Spleen (tissue), 11 donors: ENCODE results near the gene FAS. TPM values are rescaled to one million over a fixed set of nuclear protein-coding genes. Genes with fewer than 3 reads are reported as not detected.

Experiments used
- DNase-seq: peaks from one replicate; pipeline ENCODE4 v3.0.0-alpha.2; 2020
- H3K27ac ChIP-seq, 8 donors: fragments of 200-600 bp; sonication (generic) in 7 of 8; 1 replicate in 4 of 8; 2 replicates in 4 of 8; pipeline versions ENCODE4 v1.5.0 to v1.8.0; 2016 to 2021; ENCODE audit warnings: inconsistent platforms in 4 of 8, mild to moderate bottlenecking in 4 of 8, moderate library complexity in 1 of 8
- H3K27me3 ChIP-seq, 7 donors: fragments of 200-600 bp; sonication (generic) in 6 of 7; replicated peaks in 1 of 7; 1 replicate in 4 of 7; 2 replicates in 3 of 7; pipeline versions ENCODE4 v1.5.0 to v1.8.0; 2016 to 2021; ENCODE audit warnings: inconsistent platforms in 3 of 7, mild to moderate bottlenecking in 1 of 7
- H3K36me3 ChIP-seq, 6 donors: fragments of 200-600 bp; sonication (generic) in 5 of 6; 1 replicate in 4 of 6; 2 replicates in 2 of 6; pipeline versions ENCODE4 v1.5.0 to v1.8.0; 2016 to 2021; ENCODE audit warnings: inconsistent platforms in 2 of 6
- H3K4me1 ChIP-seq, 6 donors: fragments of 200-600 bp; sonication (generic) in 5 of 6; 1 replicate in 3 of 6; 2 replicates in 3 of 6; pipeline versions ENCODE4 v1.5.0 to v1.8.0; 2016 to 2021; ENCODE audit warnings: inconsistent platforms in 3 of 6
- H3K4me3 ChIP-seq, 8 donors: fragments of 200-600 bp; sonication (generic) in 7 of 8; 1 replicate in 4 of 8; 2 replicates in 4 of 8; pipeline versions ENCODE4 v1.5.0 to v1.8.0; 2016 to 2021; ENCODE audit warnings: inconsistent platforms in 4 of 8, mild to moderate bottlenecking in 4 of 8, moderate library complexity in 2 of 8
- H3K9me3 ChIP-seq, 8 donors: fragments of 200-600 bp; sonication (generic) in 7 of 8; 1 replicate in 4 of 8; 2 replicates in 4 of 8; pipeline versions ENCODE4 v1.5.0 to v1.8.0; 2016 to 2021; ENCODE audit warnings: inconsistent platforms in 4 of 8
- CTCF ChIP-seq, 11 experiments: fragments of 200-600 bp in 7 of 11; fragments of 450-650 bp in 4 of 11; sonication (generic) in 4 of 11; IDR thresholded peaks in 8 of 11; conservative IDR thresholded peaks in 3 of 11; 1 replicate in 7 of 11; 2 replicates in 4 of 11; pipeline versions ENCODE4 v1.4.0 to v1.8.0; 2016 to 2021; ENCODE audit warnings: antibody characterized with exemption in 11 of 11, inconsistent platforms in 4 of 11, mild to moderate bottlenecking in 1 of 11
- POLR2A ChIP-seq, 3 donors: fragments of 450-650 bp; IDR thresholded peaks; one replicate each; pipeline ENCODE4 v1.5.1; 2017; ENCODE audit warnings: antibody characterized with exemption in 3 of 3, mild to moderate bottlenecking in 1 of 3
- POLR2AphosphoS5 ChIP-seq, 3 donors: sonication (generic); formaldehyde crosslinking; IDR thresholded peaks; one replicate each; pipeline ENCODE4 v1.5.1; 2017; ENCODE audit warnings: antibody characterized with exemption in 3 of 3
- WGBS, 5 donors: extraction: QIAGEN DNeasy Blood & Tissue Kit in 3 of 5; methylation state at CpG; one replicate each; pipeline versions ENCODE4 v1.1.5 to v1.1.7; 2013 to 2018; 5-methylcytosine and 5-hydroxymethylcytosine counted together
- intact Hi-C: fragments of 100-400 bp; cut with DNase I; formaldehyde crosslinking; loops from one replicate; pipeline ENCODE4 v1.15.0; 2023; ENCODE audit warnings: low total_unique reads
- polyA plus RNA-seq, 3 donors: library from polyadenylated mRNA; stranded (reverse); fragments of 200-250 nt; gene quantifications; one replicate each; pipeline ENCODE4 v1.2.1, GENCODE V29; 2013
- total RNA-seq, 7 donors: library from RNA; depleted of rRNA in 3 of 7; stranded (reverse); fragments of >200 nt in 3 of 7; fragmentation: NEBNext Ultra II Directional in 4 of 7; extraction: Animal tissue kit (Norgen Biotek cat#: 25700) in 4 of 7; gene quantifications; one replicate each; pipeline versions ENCODE4 v1.1.0 to v1.2.1, GENCODE V29; 2016 to 2021
- donor health status: healthy with polysubstance abuse.
- donor health status: DM: no; HTN: no; CAD: no; lungs with moderate emphysema.
- donor health status: DM: no; HTN: no; CAD: no.
- donor health status: Bipolar disorder and iron deficiency.
- donor health status: healthy.
- donor health status: DM: no; HTN: no; CAD: no.
- donor health status: DM: yes; HTN: yes; CAD: no.

The FAS gene
- total and polyA plus RNA-seq, 10 donors, result 7.6 to 50.6 (median 30.6) TPM

- peaks cover 0 to 10% (median 7%) of the 10 kb centered on the region in 8 donors for H3K9me3 ChIP-seq
- H3K27me3 ChIP-seq, result no peaks in the 10 kb centered on the region
- TF ChIP-seq POLR2A (IDR thresholded peaks at IDR 0.05) (no peak), CTCF (IDR thresholded peaks at IDR 0.05 in 8 of 11, conservative IDR thresholded peaks at IDR 0.05 in 3 of 11) (peak in 9 of 11 experiments; percentile 46 to 73 (median 57)), POLR2AphosphoS5 (IDR thresholded peaks at IDR 0.05) (no peak)
- WGBS, 5 donors, result 31 to 41% (median 36%) methylated on average over 2 of the region's 2 CpGs
- H3K4me3 ChIP-seq, result no peak overlapping the region
- no peaks in the 10 kb centered on the region for H3K36me3 ChIP-seq
- H3K27ac ChIP-seq, result peak overlapping the region in 7 of 8 donors; percentile 30 to 99 (median 96)
- intact Hi-C loops, result loop anchor here (2.0 to 10.0 kb wide), 2 partner anchors 52 to 102 kb away; partner anchors contain the start of gene STAMBPL1
- peaks cover 22 to 78% (median 35%) of the 10 kb centered on the region in 6 donors for H3K4me1 ChIP-seq
- no peak for DNase-seq
Measured at GRCh38 chr10:88986549-88987242, 3.9 kb upstream of the FAS start.

- intact Hi-C loops, result loop anchor here (2.0 to 10.0 kb wide), 2 partner anchors 52 to 102 kb away; partner anchors contain the start of gene STAMBPL1
- H3K9me3 ChIP-seq, result peaks cover 0 to 10% (median 7%) of the 10 kb centered on the region in 8 donors
- no peaks in the 10 kb centered on the region for H3K36me3 ChIP-seq
- DNase-seq, result no peak
- no peak overlapping the region for H3K4me3 ChIP-seq
- H3K4me1 ChIP-seq, result peaks cover 23 to 77% (median 41%) of the 10 kb centered on the region in 6 donors
- H3K27ac ChIP-seq, result peak overlapping the region in 7 of 8 donors; percentile 30 to 99 (median 96)
- no peaks in the 10 kb centered on the region for H3K27me3 ChIP-seq
- TF ChIP-seq POLR2A (IDR thresholded peaks at IDR 0.05) (no peak), POLR2AphosphoS5 (IDR thresholded peaks at IDR 0.05) (no peak), CTCF (IDR thresholded peaks at IDR 0.05 in 8 of 11, conservative IDR thresholded peaks at IDR 0.05 in 3 of 11) (peak in 2 of 11 experiments; percentile 1 to 27)
Measured at GRCh38 chr10:88987243-88987725, 3.3 kb upstream of the FAS start.

- TF ChIP-seq POLR2AphosphoS5 (IDR thresholded peaks at IDR 0.05) (no peak), CTCF (IDR thresholded peaks at IDR 0.05 in 8 of 11, conservative IDR thresholded peaks at IDR 0.05 in 3 of 11) (no peak)
- no peak overlapping the region for H3K4me3 ChIP-seq
- peak overlapping the region in 7 of 8 donors; percentile 30 to 99 (median 96) for H3K27ac ChIP-seq
- no peaks in the 10 kb centered on the region for H3K27me3 ChIP-seq
- 38 to 80% (median 57%) methylated on average over 2 of the region's 2 CpGs for WGBS, 5 donors
- no peaks in the 10 kb centered on the region for H3K36me3 ChIP-seq
- DNase-seq, result no peak
- H3K9me3 ChIP-seq, result peaks cover 0 to 10% (median 7%) of the 10 kb centered on the region in 8 donors
- H3K4me1 ChIP-seq, result peaks cover 23 to 77% (median 46%) of the 10 kb centered on the region in 6 donors
- intact Hi-C loops, result loop anchor here (2.0 to 10.0 kb wide), 2 partner anchors 53 to 103 kb away; partner anchors contain the start of gene STAMBPL1
Measured at GRCh38 chr10:88987840-88988239, 2.8 kb upstream of the FAS start.

- Histone ChIP-seq H3K36me3 (no peaks in the 10 kb centered on the region), H3K4me3 (peak overlapping the region in 4 of 8 donors; percentile 82 to 88 (median 85)), H3K27me3 (no peaks in the 10 kb centered on the region), H3K4me1 (peaks cover 28 to 85% (median 61%) of the 10 kb centered on the region in 6 donors), H3K27ac (peak overlapping the region; percentile 85 to 99 (median 98)), H3K9me3 (peaks cover 0 to 10% (median 7%) of the 10 kb centered on the region in 8 donors)
- TF ChIP-seq CTCF (IDR thresholded peaks at IDR 0.05 in 8 of 11, conservative IDR thresholded peaks at IDR 0.05 in 3 of 11) (no peak), POLR2AphosphoS5 (IDR thresholded peaks at IDR 0.05) (no peak), POLR2A (IDR thresholded peaks at IDR 0.05) (no peak)
- DNase-seq, result no peak
- intact Hi-C loops, result loop anchor here (10.0 kb wide), 1 partner anchor 105 kb away; the partner anchor contains the start of gene STAMBPL1
- 55 to 73% (median 63%) methylated on average over 2 of the region's 2 CpGs for WGBS, 5 donors
Measured at GRCh38 chr10:88989423-88989822, 1.2 kb upstream of the FAS start.
